ENCODE measurements around the gene RALGAPB. TPM values are rescaled to one million over a fixed set of nuclear protein-coding genes. Genes with fewer than 3 reads are reported as not detected.

The RALGAPB gene
- total RNA-seq, 4 donors from 2014 or later: 54.7 to 69.2 (median 61.1) TPM

DNA sequence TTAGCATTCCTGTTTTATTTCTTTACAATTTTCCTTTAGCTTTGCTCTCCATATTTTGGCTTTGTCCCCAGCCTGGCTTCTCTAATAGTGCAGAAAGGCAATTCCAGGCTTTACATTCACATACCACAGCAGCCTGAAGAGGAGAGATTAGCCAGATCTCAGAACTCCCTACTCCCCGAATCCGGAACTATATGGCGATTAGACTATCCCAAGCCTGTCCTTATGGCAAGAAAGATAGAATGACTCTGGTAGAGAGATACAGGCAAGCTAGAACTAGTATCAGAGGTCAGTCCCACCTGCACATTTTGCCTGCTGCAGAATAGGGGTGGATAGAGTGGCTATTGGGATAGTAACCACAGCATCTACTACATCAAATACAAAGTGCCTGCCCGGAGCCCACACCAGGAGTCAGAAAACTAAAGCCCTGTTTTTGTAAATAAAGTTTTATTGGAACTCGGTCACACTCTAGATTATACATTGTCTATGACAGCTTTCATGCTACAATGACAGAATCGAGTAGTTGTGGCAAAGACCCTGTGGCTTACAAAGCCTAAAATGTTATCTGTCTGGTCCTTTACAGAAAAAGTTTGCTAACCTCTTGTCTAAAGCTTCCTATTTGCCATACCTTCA, 91.3 kb downstream of the RALGAPB start:
- peaks cover 0 to 90% (median 0%) of the 10 kb centered on the region in 3 donors for H3K36me3 ChIP-seq
- no peak overlapping the region for H3K27ac ChIP-seq
- H3K4me1 ChIP-seq: peaks cover 0 to 7% (median 0%) of the 10 kb centered on the region in 4 donors
- no peak for DNase-seq
- H3K9me3 ChIP-seq: no peaks in the 10 kb centered on the region
- H3K27me3 ChIP-seq: no peaks in the 10 kb centered on the region
- TF ChIP-seq, protein P1, sequence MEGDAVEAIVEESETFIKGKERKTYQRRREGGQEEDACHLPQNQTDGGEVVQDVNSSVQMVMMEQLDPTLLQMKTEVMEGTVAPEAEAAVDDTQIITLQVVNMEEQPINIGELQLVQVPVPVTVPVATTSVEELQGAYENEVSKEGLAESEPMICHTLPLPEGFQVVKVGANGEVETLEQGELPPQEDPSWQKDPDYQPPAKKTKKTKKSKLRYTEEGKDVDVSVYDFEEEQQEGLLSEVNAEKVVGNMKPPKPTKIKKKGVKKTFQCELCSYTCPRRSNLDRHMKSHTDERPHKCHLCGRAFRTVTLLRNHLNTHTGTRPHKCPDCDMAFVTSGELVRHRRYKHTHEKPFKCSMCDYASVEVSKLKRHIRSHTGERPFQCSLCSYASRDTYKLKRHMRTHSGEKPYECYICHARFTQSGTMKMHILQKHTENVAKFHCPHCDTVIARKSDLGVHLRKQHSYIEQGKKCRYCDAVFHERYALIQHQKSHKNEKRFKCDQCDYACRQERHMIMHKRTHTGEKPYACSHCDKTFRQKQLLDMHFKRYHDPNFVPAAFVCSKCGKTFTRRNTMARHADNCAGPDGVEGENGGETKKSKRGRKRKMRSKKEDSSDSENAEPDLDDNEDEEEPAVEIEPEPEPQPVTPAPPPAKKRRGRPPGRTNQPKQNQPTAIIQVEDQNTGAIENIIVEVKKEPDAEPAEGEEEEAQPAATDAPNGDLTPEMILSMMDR (IDR thresholded peaks at IDR 0.05): no peak
- no peak for TF ChIP-seq POLR2A (IDR thresholded peaks at IDR 0.05)
- H3K4me3 ChIP-seq: no peak overlapping the region

DNA sequence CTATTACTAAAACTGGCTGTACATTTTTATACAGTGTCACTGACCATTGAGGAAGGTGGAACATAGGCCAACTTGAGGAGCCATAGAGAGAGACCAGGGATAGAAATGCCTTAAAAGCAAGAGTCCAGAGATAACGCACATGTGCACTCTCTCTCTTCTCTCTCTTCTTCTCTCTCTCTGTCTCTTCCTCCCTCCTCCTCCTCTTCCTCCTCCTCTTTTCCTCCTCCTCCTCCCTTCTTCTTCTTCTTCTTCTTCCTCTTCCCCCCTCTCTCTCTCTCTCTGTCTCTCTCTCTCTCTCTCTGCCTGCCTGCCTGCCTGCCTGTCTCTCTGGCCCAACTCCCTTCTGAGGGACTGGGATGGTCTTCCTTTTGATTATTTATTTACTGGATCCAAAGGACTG, 92.0 kb downstream of the RALGAPB start:
- peaks cover 0 to 90% (median 0%) of the 10 kb centered on the region in 3 donors for H3K36me3 ChIP-seq
- H3K27me3 ChIP-seq: no peaks in the 10 kb centered on the region
- no peaks in the 10 kb centered on the region for H3K9me3 ChIP-seq
- no peak for DNase-seq
- TF ChIP-seq, protein P1 (IDR thresholded peaks at IDR 0.05): no peak
- TF ChIP-seq POLR2A (IDR thresholded peaks at IDR 0.05): no peak
- H3K4me3 ChIP-seq: no peak overlapping the region
- peaks cover 0 to 7% (median 0%) of the 10 kb centered on the region in 4 donors for H3K4me1 ChIP-seq
- H3K27ac ChIP-seq: no peak overlapping the region

DNA sequence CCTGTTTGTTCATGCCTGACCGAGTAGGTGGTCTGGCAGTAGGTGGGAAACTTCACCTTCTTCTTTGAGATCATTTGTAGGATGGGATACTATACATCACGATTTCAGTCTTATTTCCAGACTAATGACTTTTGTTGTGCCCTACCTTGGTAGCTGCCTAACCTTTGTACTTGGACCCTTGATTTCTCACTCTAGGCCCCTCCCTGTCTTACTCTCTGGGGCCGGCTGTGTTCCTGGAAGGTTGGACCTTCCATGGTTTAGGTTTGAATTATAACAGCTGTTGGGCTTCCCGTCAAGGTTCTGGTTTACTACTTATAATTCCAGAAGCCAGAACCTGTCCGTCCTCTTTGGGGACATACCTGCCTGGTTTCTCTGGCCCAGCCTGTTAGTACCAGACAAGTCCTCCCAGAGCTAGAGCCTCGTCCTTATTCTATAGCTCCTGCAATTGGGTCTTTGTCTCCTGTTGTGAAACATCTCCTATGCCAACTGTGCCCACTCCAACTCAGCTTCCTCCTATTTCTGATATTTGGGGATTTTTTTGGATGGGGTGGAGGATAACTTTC, 93.5 kb downstream of the RALGAPB start:
- H3K27me3 ChIP-seq: no peaks in the 10 kb centered on the region
- peaks cover 0 to 7% (median 0%) of the 10 kb centered on the region in 4 donors for H3K4me1 ChIP-seq
- H3K4me3 ChIP-seq: no peak overlapping the region
- H3K27ac ChIP-seq: no peak overlapping the region
- no peak for DNase-seq
- no peak for TF ChIP-seq POLR2A (IDR thresholded peaks at IDR 0.05)
- TF ChIP-seq, protein P1 (IDR thresholded peaks at IDR 0.05): no peak
- H3K36me3 ChIP-seq: peaks cover 0 to 89% (median 0%) of the 10 kb centered on the region in 3 donors
- H3K9me3 ChIP-seq: no peaks in the 10 kb centered on the region

DNA sequence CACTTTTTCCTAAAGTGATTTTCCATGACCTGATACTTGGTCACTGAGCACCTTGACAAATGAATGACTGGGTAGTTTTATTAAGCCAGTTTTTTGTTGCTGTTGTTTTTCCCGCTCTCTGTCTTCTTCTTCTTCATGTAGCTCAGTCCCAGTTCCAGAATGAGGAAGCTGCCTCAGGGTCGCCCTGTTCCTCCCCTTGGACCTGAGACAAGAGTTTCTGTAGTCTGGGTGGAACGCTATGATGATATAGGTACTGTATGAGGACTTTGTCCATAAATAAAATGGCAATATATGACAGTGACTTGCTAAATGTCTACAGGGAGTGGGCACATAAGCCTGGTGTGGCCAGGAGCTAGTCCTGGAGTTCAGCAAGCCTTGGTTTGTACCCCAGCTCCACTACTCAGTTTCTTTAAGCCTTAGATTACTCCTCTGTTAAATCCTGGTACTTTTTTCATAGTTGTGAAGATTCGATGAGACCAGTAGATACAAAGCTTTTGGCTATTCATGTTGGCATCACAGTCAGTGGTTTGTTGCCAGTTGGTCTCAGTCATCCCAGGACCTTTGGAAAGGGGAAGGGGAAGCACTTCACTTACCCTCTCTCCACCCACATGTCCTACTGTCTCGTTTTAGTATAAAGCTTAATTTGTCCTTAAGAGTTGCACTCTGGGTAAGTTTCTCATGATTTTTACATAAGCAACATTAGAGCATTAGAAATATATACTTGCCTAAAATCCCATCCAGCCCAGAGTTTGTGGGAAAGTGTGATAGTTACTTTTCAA, 97.3 kb downstream of the RALGAPB start:
- H3K4me1 ChIP-seq: peaks cover 0 to 7% (median 0%) of the 10 kb centered on the region in 4 donors
- no peak overlapping the region for H3K27ac ChIP-seq
- TF ChIP-seq, protein P1 (IDR thresholded peaks at IDR 0.05): no peak
- no peak for TF ChIP-seq POLR2A (IDR thresholded peaks at IDR 0.05)
- no peaks in the 10 kb centered on the region for H3K27me3 ChIP-seq
- H3K4me3 ChIP-seq: no peak overlapping the region
- no peaks in the 10 kb centered on the region for H3K9me3 ChIP-seq
- no peak for DNase-seq
- H3K36me3 ChIP-seq: peaks cover 0 to 90% (median 3%) of the 10 kb centered on the region in 3 donors

DNA sequence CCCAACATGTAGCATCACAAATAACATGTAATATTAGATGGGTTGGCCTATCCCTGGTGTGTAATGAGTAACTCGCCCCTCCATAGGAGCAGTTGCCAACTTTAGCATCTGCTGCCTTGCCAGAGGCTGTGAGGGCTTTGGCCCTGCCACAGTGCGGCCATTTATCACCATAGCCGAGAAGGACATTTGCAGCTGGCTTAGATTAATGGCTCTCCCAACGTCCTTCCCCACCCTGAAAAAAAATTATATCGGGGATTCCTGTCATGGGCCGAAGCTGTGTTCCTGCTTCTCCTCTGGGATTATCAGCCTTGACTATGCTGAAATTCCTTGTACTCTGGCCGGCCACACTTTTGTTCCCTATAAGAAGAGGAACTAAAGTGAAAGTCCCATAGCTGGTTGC, 100.8 kb downstream of the RALGAPB start:
- Histone ChIP-seq H3K27ac (no peak overlapping the region), H3K27me3 (no peaks in the 10 kb centered on the region), H3K4me3 (no peak overlapping the region), H3K9me3 (no peaks in the 10 kb centered on the region), H3K36me3 (peaks cover 0 to 72% (median 3%) of the 10 kb centered on the region in 3 donors), H3K4me1 (no peaks in the 10 kb centered on the region)
- TF ChIP-seq POLR2A (IDR thresholded peaks at IDR 0.05): no peak
- TF ChIP-seq, protein P1 (IDR thresholded peaks at IDR 0.05): no peak
- no peak for DNase-seq
